Middle frontal gyrus (tissue), 1 donor: ENCODE results near the gene NTRK1.

Experiments used
- DNase-seq: peaks from one replicate; pipeline ENCODE4 v3.0.0-alpha.2; 2015; ENCODE audit warnings: low spot score; ENCODE audit errors: extremely low spot score

The NTRK1 gene

DNA sequence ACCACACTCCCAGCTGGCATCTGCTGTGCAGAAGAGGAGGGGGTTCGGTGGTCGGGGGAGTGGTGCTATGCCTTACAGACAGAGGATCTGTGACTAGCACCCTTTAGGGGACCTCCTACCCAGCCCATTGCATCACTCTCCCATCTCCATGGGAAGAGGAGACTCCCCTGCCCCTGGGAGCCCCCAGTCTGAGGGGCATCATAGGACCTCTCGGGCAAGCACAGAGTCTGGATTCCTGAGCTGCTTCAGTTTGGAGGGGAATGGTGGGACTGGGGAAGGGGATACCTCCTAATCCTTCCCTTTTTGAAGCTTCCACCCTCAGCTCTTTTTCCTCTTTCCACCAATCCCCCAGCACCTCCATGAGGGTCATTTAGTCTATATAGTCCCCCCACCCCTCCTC lies 3.1 kb upstream of the NTRK1 start:
- DNase-seq, result no peak

DNA sequence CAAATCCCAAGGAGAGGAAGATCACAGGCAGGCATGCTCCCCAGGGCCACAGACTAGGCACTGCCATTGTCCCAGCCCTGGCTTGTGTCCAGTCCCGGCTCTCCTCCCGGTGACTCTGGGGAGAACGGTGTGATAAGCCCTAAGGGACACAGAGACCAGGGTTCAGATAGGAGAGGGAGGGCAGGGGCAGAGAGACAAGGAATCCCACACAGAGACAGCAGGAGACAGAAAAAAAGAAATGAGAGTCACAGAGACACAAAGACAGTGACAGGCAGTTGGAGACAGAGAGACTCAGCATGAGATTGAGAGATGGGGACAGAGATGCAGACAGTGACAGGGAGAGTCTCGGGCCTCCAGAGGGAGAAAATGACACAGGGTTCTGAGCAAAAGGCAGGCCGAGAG lies 2.1 kb upstream of the NTRK1 start:
- no peak for DNase-seq

DNA sequence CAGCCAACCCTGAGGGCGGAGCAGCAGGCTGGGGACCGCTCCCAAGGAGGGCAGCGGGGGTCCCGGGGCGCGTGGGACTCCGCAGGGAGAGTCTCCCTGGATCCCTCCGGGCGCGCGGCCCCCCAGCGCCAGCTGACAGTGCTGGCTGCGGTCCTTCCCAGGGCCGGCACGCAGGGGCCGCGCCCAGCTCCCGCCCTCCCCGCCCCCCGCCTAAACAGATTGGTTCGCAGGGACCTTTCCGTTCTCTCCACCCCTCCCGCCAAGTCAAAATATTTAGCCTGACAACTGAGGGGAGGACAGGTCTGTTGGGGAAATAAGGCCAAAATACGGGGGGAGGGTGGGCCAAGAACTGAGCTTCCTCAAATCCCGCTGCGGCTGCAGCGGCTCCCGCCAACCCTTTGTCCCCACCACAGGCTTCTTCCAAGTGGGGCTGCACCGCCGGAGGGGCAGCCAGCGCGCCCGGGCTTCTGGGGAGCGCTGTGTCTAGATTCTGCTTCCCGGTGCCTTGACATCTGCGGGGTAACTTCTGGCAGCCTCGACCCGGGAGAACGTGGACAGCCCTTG lies 1.6 kb upstream of the NTRK1 start, which contains the start of gene INSRR:
INSRR (minus strand) TSS at position 159 of the 564 bp plus-strand sequence. CDS start 496 bp downstream, outside the sequence.
- no peak for DNase-seq

DNA sequence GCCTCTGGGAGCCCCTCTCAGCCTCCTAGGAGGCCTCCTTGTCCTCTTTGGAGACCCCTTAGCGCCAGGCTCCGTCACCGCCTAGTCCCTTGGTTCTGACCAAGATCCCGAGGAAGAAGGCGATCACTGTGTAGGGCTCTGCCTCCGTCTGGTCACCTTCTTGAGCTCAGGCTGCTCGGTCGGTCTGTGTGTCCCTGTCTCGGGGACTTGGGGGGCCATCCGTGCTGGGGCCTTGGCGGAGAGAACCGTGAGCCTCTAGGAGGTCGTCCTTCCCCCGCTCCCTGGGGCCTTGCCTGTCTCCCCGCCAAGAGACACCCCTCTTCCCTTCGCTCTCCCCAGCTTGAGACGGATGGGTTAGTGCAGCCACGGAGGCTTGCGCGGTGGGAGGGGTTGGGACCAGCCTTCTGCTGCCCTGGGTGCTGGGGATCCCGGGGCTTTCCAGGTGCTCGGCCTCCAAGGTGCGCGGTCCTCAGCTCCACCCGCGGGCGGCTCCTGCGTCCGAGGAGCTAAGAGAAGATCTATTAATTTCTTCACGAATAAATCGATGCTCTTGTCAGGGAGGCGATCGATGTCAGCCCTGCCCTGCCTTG lies 1.0 kb upstream of the NTRK1 start:
- DNase-seq, result no peak

DNA sequence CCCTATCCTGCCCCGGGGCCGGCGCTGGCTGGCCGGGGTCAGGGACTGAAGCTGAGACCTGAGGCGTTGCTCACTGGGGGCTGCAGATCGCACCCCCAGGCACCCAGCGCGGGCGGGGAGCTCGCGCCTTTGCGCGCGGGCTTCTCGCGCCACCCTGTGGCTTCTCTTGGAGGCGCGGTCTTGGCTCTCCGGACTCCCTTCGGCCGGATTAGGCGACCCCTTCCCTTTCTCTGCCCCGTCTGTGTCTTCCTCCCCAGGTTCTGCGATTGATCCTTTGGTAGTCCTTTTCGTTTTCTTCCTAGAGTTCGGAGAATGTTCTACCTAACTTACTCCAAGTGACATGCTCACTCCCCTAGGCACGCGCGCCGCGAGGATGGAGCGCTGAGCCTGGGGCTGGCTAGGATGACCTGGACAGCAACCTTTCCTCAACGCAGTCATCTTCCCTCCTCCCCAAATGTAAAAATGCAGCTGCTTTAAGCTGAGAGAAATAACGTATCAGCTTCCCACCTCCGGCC lies 495 bp upstream of the NTRK1 start:
- DNase-seq, result peak; percentile 8

DNA sequence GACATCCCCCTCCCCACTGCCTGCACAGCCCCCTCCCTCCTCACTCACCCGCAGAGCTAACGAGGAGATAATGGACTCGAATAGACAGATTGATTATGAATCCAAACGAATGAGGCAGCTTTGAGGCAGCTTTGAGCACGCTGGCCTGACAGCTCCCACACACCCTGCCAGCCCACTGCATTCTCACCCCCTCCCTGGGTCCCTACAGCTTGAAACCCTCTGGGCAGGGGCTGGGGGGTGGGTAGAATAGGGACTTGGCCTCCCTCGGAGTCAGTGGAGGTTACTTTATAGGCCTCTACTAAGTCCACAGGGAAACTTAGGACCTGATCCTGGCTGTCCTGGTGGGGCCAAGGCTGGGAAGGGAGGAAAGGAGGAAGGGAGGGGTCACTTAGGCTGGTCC lies 1.9 kb downstream of the NTRK1 start:
- no peak for DNase-seq

DNA sequence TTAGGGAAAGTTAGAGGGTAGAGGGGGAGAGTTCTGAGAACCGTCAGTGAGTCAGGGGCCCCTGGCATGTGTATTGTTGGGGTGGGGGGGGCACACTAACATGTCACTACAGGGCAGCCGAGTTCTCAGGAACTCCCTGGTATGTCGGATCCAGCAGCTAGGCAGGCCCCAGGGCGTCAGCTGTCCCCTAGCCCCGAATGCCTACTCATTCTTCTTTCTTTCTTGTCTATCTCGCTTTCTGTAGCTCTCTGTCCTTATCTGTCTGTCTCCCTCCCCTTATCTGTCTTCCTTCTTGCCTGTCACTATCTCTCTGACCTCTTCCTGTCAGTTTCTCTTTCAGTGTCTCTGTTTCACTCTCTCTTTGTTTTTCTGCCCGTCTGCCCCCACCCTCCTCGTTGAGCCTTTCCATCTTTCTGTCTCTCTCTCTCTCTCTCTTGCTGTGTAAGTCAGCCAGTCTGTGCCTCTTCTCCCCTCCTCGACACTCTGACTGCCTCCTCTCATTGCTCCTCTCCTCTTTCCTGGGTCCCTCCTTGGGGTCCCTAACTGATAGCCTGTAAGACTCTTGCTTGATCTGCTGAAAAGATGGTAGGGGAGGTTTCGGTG lies 2.4 kb downstream of the NTRK1 start:
- DNase-seq, result no peak

DNA sequence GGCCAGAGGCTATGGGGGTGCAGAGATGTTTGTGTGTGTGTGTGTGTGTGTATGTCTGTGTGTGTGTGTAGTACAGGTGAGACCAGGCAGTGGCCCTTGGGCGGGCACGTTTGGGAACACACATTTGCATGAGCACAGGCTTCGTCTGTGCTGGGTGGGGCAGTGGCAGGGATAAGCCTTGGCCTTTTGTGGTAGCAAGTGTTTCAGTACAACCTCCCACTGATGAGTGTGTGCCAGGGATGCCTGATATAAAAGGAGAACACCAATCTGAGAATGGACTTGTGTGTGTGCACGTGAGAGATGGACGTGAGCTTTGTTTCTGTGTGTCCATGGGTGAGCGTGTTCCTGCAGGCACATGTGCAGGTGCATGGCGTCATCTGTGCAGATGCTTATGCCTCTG lies 3.0 kb downstream of the NTRK1 start:
- no peak for DNase-seq

DNA sequence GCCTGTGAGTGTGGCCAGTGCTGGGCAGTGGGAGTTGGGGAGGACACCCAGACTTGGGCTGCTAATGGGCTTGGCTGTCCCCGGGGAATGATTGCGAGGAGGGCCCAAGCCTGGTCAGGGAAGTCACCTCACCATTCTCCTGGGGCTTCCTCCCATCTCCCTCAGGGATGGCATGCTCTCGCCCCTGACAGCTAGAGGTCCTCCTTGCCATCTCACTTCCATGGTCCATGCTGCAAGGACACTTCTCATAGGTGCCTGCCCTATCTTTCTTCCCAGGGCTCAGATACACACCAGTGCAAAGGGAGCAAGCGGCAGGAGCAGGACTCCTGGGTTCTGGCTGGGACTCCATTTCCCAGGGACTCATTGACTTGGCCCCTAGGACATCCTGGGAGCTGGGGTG lies 4.1 kb downstream of the NTRK1 start:
- DNase-seq, result no peak

DNA sequence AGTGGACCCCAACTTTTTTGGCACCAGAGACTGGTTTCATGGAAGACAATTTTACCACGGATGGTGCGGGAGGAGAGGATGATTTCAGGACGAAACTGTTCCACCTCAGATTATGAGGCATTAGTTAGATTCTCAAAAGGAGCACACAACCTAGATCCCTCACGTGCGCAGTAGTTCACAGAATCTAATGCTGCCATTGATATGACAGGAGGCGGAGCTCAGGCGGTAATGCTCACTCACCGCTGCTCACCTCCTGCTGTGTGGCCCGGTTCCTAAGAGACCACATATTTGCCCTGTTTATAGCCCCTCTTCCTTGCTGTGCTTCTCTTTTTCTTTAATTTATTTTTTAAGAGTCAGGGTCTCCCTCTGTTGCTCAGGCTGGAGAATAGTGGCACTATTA lies 4.6 kb downstream of the NTRK1 start:
- no peak for DNase-seq

DNA sequence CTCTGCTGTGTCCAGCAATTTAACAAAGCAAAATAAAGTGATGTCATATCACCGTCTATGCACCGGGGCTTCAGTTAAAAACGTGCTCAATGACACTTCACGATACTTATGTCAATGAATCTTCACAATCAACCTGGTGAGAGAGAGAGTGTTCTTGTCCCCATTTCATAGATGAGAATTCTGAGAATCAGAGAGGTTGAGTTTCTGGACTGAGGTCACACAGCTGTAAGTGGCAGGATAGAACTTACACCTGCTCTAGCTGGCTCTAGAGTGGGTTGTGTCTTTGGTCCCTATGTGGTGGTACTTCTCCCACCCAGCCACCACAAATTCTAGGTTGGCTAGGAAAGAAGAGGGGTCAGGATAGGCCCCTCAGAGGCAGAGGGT lies 5.2 kb downstream of the NTRK1 start:
- no peak for DNase-seq

DNA sequence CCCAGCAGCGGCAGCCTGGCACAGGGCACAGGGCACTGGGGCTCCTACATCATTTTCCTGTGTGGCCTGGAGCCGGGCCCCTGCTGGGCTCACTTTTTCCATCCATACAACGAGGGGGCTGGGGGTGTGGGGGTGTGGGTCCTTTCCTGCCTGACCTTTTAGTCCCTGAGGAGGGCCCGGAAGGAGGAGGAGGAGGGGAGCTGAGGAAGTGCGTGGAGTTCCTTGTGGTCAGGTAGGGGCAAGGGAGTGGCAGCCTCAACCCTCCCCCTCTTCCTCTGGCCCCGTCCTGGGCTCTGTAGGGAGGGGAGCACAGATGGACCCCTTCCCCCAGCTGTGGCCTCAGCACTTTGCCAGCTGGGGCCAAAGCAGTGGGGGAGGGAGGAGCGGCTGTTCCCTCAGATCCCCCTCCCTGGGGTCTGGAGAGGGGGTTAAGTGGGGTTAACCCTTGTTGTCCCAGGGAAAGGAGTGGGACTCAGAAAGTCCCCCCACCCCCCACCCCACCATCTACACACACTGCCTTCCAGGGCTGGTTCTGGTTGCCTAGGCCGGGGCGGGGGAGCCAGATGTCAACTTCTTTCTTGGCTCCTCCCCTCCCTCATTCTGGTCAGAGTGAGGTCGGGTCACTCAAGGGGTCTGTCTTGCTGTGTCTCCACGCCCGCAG lies 5.7 kb downstream of the NTRK1 start:
- no peak for DNase-seq

DNA sequence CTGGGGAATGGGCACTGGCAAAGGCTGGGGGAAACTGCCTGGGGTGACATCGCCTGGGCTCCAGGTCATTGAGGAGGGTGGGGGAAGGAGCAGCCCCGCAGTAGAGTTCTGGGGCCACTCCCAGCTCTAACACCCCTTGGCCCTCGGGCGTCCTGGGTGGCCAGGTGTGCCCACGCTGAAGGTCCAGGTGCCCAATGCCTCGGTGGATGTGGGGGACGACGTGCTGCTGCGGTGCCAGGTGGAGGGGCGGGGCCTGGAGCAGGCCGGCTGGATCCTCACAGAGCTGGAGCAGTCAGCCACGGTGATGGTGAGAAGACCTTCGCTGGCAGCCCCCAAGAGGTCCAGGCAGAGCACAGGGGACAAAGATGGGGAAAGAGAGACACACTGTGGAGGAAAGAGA lies 7.7 kb downstream of the NTRK1 start:
- no peak for DNase-seq

DNA sequence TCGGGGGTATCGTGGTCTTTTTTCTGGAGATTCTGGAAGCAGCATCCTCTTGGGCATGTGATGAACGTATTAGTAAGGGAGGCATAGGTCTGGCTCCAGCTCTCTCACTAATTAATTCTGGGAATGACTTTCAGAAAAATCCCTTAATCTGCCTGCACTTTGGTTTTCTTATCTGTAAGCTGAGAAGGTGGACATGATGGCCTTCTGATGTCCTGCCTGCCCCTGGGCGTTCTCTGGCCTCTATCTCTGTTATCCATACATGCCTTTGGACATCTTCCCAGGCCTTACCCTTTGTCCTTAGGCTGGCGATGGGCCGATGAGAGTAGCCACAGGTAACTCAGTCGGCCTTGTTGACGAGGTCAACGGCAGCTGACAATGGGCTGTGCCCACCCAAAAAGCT lies 8.8 kb downstream of the NTRK1 start:
- DNase-seq, result no peak

DNA sequence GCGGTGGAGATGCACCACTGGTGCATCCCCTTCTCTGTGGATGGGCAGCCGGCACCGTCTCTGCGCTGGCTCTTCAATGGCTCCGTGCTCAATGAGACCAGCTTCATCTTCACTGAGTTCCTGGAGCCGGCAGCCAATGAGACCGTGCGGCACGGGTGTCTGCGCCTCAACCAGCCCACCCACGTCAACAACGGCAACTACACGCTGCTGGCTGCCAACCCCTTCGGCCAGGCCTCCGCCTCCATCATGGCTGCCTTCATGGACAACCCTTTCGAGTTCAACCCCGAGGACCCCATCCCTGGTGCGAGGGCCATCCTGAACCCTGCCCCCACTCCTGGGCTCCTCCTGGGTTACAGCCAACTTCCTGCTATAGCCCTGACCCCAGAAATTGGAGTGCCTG lies 13.0 kb downstream of the NTRK1 start:
- DNase-seq, result no peak

DNA sequence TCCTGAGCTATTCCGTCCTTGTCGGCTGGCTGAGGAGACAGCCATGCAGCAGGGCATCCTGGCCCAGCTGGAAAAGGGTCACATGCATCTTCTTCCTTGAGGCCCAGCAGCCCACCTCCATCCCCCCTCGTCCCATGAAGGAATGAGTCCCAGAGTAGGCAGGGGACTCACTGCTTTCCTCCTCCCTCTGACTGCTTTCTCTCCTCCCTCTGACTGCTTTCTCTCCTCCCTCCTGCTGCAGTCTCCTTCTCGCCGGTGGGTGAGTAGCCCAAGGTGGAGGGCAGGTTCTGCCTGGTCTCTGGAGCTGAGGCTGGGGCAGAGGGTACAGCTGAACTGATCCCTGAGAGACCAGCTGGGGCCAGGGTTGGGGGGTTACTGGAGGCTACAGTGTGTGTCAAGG lies 13.5 kb downstream of the NTRK1 start:
- no peak for DNase-seq

DNA sequence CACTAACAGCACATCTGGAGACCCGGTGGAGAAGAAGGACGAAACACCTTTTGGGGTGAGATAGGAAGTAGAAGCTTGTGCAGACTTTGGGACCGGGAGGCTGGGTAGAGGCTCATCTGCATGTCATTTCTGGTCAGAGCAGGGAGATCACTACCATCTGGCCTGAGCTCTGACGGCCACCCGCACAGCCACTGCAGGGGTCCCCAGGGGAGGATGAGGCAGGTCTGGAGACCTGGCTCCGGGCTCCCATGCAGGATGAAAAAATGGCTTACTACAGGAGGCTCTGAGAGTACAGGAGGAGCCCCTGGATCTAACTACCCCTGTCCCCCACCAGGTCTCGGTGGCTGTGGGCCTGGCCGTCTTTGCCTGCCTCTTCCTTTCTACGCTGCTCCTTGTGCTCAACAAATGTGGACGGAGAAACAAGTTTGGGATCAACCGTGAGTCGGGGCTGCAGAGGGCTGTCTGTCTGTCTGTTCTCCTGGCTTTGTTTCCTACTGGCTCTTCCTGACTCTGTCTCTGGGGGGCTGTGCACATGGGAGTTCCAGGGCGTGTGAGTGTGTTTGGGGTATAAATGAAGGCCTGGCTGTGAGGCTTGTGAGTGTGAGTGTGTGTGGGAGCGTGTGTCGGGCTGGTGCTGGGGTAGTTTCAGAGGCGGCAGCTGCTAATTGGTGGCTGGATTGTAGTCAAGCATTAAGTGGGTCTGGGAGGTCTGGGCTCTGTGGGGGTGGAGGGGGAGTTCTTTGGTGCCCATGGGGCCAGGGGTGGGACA lies 14.1 kb downstream of the NTRK1 start:
- DNase-seq, result no peak

DNA sequence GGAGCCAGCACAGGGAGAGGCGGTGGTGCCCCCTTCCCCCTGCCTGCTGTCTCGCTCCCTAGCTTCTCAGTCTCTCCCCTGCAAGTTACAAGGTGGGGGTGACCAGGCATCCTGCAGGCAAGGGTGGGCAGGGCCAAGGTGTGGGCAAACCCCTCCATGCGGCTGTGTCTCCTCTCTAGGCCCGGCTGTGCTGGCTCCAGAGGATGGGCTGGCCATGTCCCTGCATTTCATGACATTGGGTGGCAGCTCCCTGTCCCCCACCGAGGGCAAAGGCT lies 14.6 kb downstream of the NTRK1 start:
- no peak for DNase-seq

DNA sequence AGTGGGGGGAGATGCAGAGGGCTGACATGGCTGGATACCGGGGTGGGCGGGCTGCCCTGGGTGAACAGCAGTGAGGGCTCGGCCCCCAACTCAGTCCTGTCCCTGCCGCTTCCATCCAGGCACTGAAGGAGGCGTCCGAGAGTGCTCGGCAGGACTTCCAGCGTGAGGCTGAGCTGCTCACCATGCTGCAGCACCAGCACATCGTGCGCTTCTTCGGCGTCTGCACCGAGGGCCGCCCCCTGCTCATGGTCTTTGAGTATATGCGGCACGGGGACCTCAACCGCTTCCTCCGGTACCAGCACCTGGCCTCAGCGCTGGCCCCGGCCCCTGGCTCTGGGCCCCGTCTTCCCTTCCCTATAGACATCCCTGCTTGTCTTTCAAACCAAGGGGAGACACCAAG lies 15.6 kb downstream of the NTRK1 start:
- no peak for DNase-seq

DNA sequence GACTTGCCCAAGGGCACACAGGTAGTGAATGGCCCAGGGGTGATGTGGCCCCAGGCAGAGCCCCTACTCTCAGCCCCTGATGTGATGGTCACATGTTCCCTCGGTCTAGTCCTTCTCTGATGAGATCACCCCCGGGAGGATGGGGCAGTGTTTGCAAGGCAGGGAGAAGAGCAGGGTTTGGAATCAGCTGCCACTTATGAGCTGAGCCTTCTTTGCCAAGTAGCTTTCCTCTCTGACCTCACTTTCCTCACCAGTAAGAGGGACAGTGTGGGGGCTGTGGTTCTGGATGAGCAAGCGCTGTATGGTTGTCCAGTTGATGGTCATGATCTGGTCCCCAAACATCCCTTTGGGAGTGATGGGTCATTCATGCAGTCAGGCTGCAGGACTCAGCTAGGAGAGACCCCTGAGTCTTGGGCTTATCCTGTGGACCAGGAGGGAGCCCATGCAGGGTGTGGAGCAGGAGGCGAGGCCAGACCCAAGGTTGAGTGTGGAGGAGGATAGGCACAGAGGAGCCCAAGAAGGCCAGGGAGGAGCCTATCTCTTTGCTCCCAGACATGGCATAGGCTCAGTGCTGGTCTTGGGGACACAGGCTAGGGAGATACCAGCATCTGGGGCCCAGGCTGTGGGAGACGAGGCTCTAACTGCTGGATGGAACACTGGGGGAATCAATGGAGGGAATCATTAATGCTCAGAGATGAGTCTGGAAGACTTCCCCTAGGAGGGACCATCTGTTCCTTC lies 16.9 kb downstream of the NTRK1 start:
- DNase-seq, result no peak

DNA sequence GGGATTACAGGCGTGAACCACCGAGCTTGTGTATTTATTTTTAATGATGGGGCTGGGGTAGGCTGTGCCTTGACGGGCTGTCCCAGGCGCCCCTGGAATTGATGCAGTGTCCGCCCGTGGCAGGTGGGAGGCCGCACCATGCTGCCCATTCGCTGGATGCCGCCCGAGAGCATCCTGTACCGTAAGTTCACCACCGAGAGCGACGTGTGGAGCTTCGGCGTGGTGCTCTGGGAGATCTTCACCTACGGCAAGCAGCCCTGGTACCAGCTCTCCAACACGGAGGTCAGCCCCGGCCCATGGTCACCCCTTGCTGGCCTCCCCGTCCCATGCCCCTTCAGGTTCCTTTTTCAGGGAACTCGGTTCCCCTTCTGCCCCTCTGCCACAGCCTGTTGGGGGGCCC lies 19.2 kb downstream of the NTRK1 start:
- no peak for DNase-seq
